ENCODE results near the gene SPINK8. TPM values are rescaled to one million over a fixed set of nuclear protein-coding genes. Genes with fewer than 3 reads are reported as not detected.
A peak's percentile ranks its signal among the peaks of the same experiment; 100 is the strongest.

SPINK8 gene
- total RNA-seq, 1 experiment from 2014 or later: not detected

DNA sequence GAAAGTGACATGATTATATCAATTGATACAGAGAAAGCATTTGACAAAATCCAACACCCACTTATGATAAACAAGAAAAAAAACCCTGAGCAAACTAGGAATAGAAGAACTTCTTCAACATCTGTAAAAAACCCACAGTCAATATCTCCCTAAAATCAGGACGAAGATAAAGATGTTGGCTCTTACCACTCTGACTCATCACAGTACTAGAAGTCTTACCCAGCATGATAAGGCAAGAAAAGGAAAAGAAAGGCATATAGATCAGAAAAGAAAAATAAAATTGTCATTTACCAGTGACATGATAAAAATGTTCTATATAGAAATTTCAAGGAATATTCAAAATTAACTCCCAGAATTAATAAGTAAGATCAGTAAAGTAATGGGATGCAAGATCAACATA is 31.4 kb upstream of the SPINK8 start (continued):
- TF ChIP-seq, protein P1, sequence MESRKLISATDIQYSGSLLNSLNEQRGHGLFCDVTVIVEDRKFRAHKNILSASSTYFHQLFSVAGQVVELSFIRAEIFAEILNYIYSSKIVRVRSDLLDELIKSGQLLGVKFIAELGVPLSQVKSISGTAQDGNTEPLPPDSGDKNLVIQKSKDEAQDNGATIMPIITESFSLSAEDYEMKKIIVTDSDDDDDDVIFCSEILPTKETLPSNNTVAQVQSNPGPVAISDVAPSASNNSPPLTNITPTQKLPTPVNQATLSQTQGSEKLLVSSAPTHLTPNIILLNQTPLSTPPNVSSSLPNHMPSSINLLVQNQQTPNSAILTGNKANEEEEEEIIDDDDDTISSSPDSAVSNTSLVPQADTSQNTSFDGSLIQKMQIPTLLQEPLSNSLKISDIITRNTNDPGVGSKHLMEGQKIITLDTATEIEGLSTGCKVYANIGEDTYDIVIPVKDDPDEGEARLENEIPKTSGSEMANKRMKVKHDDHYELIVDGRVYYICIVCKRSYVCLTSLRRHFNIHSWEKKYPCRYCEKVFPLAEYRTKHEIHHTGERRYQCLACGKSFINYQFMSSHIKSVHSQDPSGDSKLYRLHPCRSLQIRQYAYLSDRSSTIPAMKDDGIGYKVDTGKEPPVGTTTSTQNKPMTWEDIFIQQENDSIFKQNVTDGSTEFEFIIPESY (IDR thresholded peaks at IDR 0.05; ENCODE audit: extremely low read depth, insufficient replicate concordance, low read length): no peak
- TF ChIP-seq CEBPB (IDR thresholded peaks at IDR 0.05; ENCODE audit: low read depth): no peak
- no peak for TF ChIP-seq JUND (IDR thresholded peaks at IDR 0.05)
- no peak for TF ChIP-seq POLR2A (IDR thresholded peaks at IDR 0.05; ENCODE audit: borderline replicate concordance, extremely low read depth, insufficient read depth, insufficient read length)
- no peak for TF ChIP-seq CBX3 (IDR thresholded peaks at IDR 0.05; ENCODE audit: low read depth)

DNA sequence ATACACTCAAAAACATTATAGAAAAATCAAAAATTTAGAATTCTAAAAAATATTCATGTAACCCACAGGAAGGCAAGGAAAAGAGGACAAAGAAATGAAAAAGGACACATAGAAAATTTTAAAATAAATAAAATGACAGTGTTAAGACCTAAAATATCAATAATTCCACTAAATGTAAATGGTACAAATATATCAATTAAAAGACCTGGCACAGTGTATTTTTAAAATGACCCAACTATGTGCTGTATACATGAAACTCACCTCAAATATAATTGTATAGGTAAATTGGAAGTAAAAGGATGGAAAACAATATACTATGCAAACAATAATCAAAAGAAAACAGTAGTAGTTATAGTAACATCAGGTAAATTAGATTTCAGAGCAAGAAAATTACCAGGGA is 28.5 kb upstream of the SPINK8 start:
- no TSS peak for BruUV-seq (replicated peaks)
- intact Hi-C loops (cut with micrococcal nuclease): loop anchor here (5.0 kb wide), 1 partner anchor 35 kb away; no protein-coding TSS in a partner anchor
- H3K4me3 ChIP-seq (replicated peaks in 1 of 2; ENCODE audit: low read depth in 1 of 2, low read length in 2 of 2): no peak overlapping the region
- no peaks in the 10 kb centered on the region for H3K9me2 ChIP-seq (ENCODE audit: insufficient read depth)
- ChIA-PET RAD21 (ENCODE audit: low non-redundant PET in 1 of 2, low total read pairs in 2 of 2, uncharacterized antibody in 2 of 2, unreplicated experiment in 2 of 2) (no interaction called here), CTCF (no interaction called here), POLR2A (no interaction called here)
- no peak for DNase-seq (ENCODE audit: low read depth, low spot score)
- H2AFZ ChIP-seq (ENCODE audit: low read depth, low read length, poor library complexity, severe bottlenecking): no peak overlapping the region
- H3K79me2 ChIP-seq (ENCODE audit: insufficient read depth, low read length): no peaks in the 10 kb centered on the region
- no peaks in the 10 kb centered on the region for H3K36me3 ChIP-seq (ENCODE audit: control insufficient read depth in 1 of 2, insufficient read depth in 2 of 2, low read length in 2 of 2)
- peaks cover 0 to under 1% of the 10 kb centered on the region in 2 experiments; a peak in 2 of 4 replicates for H3K4me1 ChIP-seq (ENCODE audit: control insufficient read depth in 1 of 2, insufficient read depth in 2 of 2, low read length in 2 of 2)
- H3K9me3 ChIP-seq (ENCODE audit: control insufficient read depth in 1 of 2, insufficient read depth in 1 of 2, low read depth in 1 of 2, low read length in 2 of 2): peaks cover 11 to 13% of the 10 kb centered on the region in 2 experiments; a peak in 3 of 4 replicates
- ATAC-seq: no peak
- H3K27ac ChIP-seq (ENCODE audit: low read depth, low read length): no peak overlapping the region
- TF ChIP-seq ZFX (IDR thresholded peaks at IDR 0.05) (no peak), CBX3 (IDR thresholded peaks at IDR 0.05; ENCODE audit: low read depth) (0 out of 2 replicates have a peak, but pooled peaks have one; percentile 42), YY1 (IDR thresholded peaks at IDR 0.05; ENCODE audit: extremely low read depth, insufficient replicate concordance, low read depth, low read length) (no peak), EGR1 (IDR thresholded peaks at IDR 0.05; ENCODE audit: low read depth) (no peak), CEBPB (IDR thresholded peaks at IDR 0.05; ENCODE audit: low read depth) (no peak), SP1 (IDR thresholded peaks at IDR 0.05; ENCODE audit: low read depth) (no peak), JUND (IDR thresholded peaks at IDR 0.05) (no peak)
- TF ChIP-seq, protein P1 (IDR thresholded peaks at IDR 0.05; ENCODE audit: extremely low read depth, insufficient replicate concordance, low read length): no peak
- TF ChIP-seq, protein P2, sequence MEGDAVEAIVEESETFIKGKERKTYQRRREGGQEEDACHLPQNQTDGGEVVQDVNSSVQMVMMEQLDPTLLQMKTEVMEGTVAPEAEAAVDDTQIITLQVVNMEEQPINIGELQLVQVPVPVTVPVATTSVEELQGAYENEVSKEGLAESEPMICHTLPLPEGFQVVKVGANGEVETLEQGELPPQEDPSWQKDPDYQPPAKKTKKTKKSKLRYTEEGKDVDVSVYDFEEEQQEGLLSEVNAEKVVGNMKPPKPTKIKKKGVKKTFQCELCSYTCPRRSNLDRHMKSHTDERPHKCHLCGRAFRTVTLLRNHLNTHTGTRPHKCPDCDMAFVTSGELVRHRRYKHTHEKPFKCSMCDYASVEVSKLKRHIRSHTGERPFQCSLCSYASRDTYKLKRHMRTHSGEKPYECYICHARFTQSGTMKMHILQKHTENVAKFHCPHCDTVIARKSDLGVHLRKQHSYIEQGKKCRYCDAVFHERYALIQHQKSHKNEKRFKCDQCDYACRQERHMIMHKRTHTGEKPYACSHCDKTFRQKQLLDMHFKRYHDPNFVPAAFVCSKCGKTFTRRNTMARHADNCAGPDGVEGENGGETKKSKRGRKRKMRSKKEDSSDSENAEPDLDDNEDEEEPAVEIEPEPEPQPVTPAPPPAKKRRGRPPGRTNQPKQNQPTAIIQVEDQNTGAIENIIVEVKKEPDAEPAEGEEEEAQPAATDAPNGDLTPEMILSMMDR (IDR thresholded peaks at IDR 0.05 in 2 of 3, conservative IDR thresholded peaks at IDR 0.05 in 1 of 3; ENCODE audit: borderline replicate concordance in 1 of 3, insufficient read depth in 1 of 3, low read depth in 2 of 3, low read length in 2 of 3): no peak
- no peaks in the 10 kb centered on the region for H4K20me1 ChIP-seq (ENCODE audit: insufficient read depth)
- no peaks in the 10 kb centered on the region for H3K27me3 ChIP-seq (ENCODE audit: insufficient read depth, low read length)
- no peak overlapping the region for H3K9ac ChIP-seq (ENCODE audit: low read length)
- H3K4me2 ChIP-seq (ENCODE audit: low read length): no peak overlapping the region
